Peyer's patch (tissue), 4 donors: ENCODE results near the gene WDR91. TPM values are rescaled to one million over a fixed set of nuclear protein-coding genes. Genes with fewer than 3 reads are reported as not detected.
A peak's percentile ranks its signal among the peaks of the same experiment; 100 is the strongest.

Experiments used
- DNase-seq, 3 donors: peaks; one replicate each; pipeline ENCODE4 v3.0.0-alpha.2; 2017 to 2019
- H3K27ac ChIP-seq, 4 donors: fragments of 200-600 bp; sonication (generic); one replicate each; pipeline ENCODE4 v1.5.1; 2016 to 2019
- H3K27me3 ChIP-seq, 2 donors: fragments of 200-600 bp; sonication (generic); one replicate each; pipeline ENCODE4 v1.5.1; 2019
- H3K36me3 ChIP-seq, 3 donors: fragments of 200-600 bp; sonication (generic); one replicate each; pipeline ENCODE4 v1.5.1; 2016 to 2019
- H3K4me1 ChIP-seq, 4 donors: fragments of 200-600 bp; sonication (generic); one replicate each; pipeline ENCODE4 v1.5.1; 2016 to 2019
- H3K4me3 ChIP-seq, 4 donors: fragments of 200-600 bp; sonication (generic); 1 replicate in 3 of 4; 2 replicates in 1 of 4; pipeline ENCODE4 v1.5.1; 2016 to 2019; ENCODE audit warnings: mild to moderate bottlenecking in 1 of 4
- H3K9me3 ChIP-seq, 4 donors: fragments of 200-600 bp; sonication (generic); one replicate each; pipeline ENCODE4 v1.5.1; 2016 to 2019; ENCODE audit warnings: mild to moderate bottlenecking in 1 of 4
- POLR2A ChIP-seq, 2 donors: fragments of 450-650 bp; IDR thresholded peaks; one replicate each; pipeline ENCODE4 v1.5.1; 2017; ENCODE audit warnings: antibody characterized with exemption in 2 of 2, mild to moderate bottlenecking in 2 of 2, moderate library complexity in 2 of 2
- total RNA-seq, 4 donors: library from RNA; depleted of rRNA; stranded (reverse); fragments of >200 nt; gene quantifications; one replicate each; pipeline ENCODE4 v1.1.0, GENCODE V29; 2016
- TF ChIP-seq, protein P1 (sequence below), 6 experiments: fragments of 450-650 bp in 4 of 6; fragments of 200-600 bp in 2 of 6; sonication (generic) in 1 of 6; IDR thresholded peaks; one replicate each; pipeline ENCODE4 v1.5.1; 2017 to 2019; ENCODE audit warnings: antibody characterized with exemption in 6 of 6, mild to moderate bottlenecking in 3 of 6, moderate library complexity in 1 of 6

Gene WDR91
- total RNA-seq, 4 donors from 2014 or later = 6.7 to 44.6 (median 22.2) TPM

GRCh38 chr7:135154734-135155133 is 56.6 kb downstream of the WDR91 start:
- Histone ChIP-seq H3K9me3 (no peaks in the 10 kb centered on the region), H3K4me1 (peaks cover 0 to 9% (median under 1%) of the 10 kb centered on the region in 4 donors), H3K36me3 (peaks cover 0 to 5% (median 0%) of the 10 kb centered on the region in 3 donors), H3K27me3 (no peaks in the 10 kb centered on the region), H3K4me3 (no peak overlapping the region), H3K27ac (no peak overlapping the region)
- DNase-seq = no peak
- TF ChIP-seq POLR2A (IDR thresholded peaks at IDR 0.05) = no peak
- TF ChIP-seq, protein P1, sequence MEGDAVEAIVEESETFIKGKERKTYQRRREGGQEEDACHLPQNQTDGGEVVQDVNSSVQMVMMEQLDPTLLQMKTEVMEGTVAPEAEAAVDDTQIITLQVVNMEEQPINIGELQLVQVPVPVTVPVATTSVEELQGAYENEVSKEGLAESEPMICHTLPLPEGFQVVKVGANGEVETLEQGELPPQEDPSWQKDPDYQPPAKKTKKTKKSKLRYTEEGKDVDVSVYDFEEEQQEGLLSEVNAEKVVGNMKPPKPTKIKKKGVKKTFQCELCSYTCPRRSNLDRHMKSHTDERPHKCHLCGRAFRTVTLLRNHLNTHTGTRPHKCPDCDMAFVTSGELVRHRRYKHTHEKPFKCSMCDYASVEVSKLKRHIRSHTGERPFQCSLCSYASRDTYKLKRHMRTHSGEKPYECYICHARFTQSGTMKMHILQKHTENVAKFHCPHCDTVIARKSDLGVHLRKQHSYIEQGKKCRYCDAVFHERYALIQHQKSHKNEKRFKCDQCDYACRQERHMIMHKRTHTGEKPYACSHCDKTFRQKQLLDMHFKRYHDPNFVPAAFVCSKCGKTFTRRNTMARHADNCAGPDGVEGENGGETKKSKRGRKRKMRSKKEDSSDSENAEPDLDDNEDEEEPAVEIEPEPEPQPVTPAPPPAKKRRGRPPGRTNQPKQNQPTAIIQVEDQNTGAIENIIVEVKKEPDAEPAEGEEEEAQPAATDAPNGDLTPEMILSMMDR (IDR thresholded peaks at IDR 0.05) = no peak

- H3K27me3 ChIP-seq = no peaks in the 10 kb centered on the region
- H3K27ac ChIP-seq = peak overlapping the region in 1 of 4 donors; percentile 26
- TF ChIP-seq, protein P1 (IDR thresholded peaks at IDR 0.05) = no peak
- TF ChIP-seq POLR2A (IDR thresholded peaks at IDR 0.05) = no peak
- peaks cover 0 to 12% (median 3%) of the 10 kb centered on the region in 4 donors for H3K4me1 ChIP-seq
- DNase-seq = no peak
- H3K9me3 ChIP-seq = no peaks in the 10 kb centered on the region
- H3K4me3 ChIP-seq = no peak overlapping the region
- peaks cover 0 to 5% (median 0%) of the 10 kb centered on the region in 3 donors for H3K36me3 ChIP-seq
Measured at GRCh38 chr7:135152442-135152841, 58.9 kb downstream of the WDR91 start.

DNA sequence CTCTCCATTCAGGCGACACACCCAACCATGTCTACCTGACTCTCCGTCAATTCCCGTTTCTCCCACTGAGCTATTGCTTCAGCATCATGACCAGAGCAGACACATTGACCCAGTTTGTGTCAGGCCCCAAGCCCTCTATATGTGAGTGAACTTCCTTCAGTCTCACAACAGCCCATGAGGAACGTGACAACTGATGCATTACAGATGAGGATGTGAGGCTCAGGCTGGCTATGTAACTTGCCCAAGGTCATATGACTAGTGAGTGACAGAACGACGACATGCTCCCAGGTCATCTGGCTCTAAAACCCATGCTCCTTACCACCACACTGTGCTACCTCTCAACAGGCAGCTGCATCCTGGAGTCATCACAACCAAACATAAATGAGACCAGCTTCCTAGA is 59.8 kb downstream of the WDR91 start:
- TF ChIP-seq POLR2A (IDR thresholded peaks at IDR 0.05) = no peak
- TF ChIP-seq, protein P1 (IDR thresholded peaks at IDR 0.05) = no peak
- peaks cover 0 to 14% (median 6%) of the 10 kb centered on the region in 4 donors for H3K4me1 ChIP-seq

DNA sequence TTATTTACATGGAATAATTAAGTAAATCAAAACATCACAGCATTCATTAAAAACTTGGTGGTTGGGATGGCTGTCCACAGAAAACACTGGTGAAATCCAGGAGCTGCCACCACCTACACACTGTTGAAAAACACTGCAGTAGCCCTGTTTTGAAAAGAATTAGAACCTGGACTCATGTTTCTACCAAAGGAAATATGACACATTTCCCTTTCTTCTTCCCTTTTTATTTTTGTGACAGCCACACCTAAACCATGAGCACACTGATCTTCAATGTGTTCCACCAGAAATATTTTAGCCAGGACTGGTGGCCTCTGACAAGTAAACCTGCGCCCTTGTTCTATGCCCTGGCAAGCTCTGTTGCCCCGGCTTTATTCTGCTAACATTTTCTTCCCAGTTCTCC is 60.2 kb downstream of the WDR91 start:
- peak overlapping the region in 3 of 4 donors; percentile 20 to 48 (median 45) for H3K27ac ChIP-seq
- H3K4me3 ChIP-seq = no peak overlapping the region
- H3K4me1 ChIP-seq = peaks cover 0 to 14% (median 6%) of the 10 kb centered on the region in 4 donors

More for the DNA sequence above, 59.8 kb downstream of the WDR91 start:
- no peaks in the 10 kb centered on the region for H3K27me3 ChIP-seq
- peaks cover 0 to 5% (median 0%) of the 10 kb centered on the region in 3 donors for H3K36me3 ChIP-seq
- H3K27ac ChIP-seq = peak overlapping the region in 2 of 4 donors; percentile 45 to 48
- no peak overlapping the region for H3K4me3 ChIP-seq
- DNase-seq = peak in 2 of 3 donors; percentile 52 to 61
- H3K9me3 ChIP-seq = no peaks in the 10 kb centered on the region

GRCh38 chr7:135150072-135150782 is 61.1 kb downstream of the WDR91 start:
- peak overlapping the region in 2 of 4 donors; percentile 31 to 49 for H3K4me3 ChIP-seq
- H3K4me1 ChIP-seq = peaks cover 0 to 14% (median 6%) of the 10 kb centered on the region in 4 donors
- DNase-seq = no peak
- no peaks in the 10 kb centered on the region for H3K9me3 ChIP-seq
- H3K27ac ChIP-seq = peak overlapping the region in 3 of 4 donors; percentile 20 to 48 (median 45)
- H3K36me3 ChIP-seq = peaks cover 0 to 5% (median 0%) of the 10 kb centered on the region in 3 donors
- TF ChIP-seq, protein P1 (IDR thresholded peaks at IDR 0.05) = no peak
- no peak for TF ChIP-seq POLR2A (IDR thresholded peaks at IDR 0.05)
- no peaks in the 10 kb centered on the region for H3K27me3 ChIP-seq

More for the DNA sequence above, 60.2 kb downstream of the WDR91 start:
- TF ChIP-seq, protein P1 (IDR thresholded peaks at IDR 0.05) = no peak
- TF ChIP-seq POLR2A (IDR thresholded peaks at IDR 0.05) = no peak
- DNase-seq = no peak
- peaks cover 0 to 5% (median 0%) of the 10 kb centered on the region in 3 donors for H3K36me3 ChIP-seq
- H3K27me3 ChIP-seq = no peaks in the 10 kb centered on the region
- no peaks in the 10 kb centered on the region for H3K9me3 ChIP-seq
